ENCODE measurements around the gene CFAP74. TPM values are rescaled to one million over a fixed set of nuclear protein-coding genes. Genes with fewer than 3 reads are reported as not detected.
"Not testable (repeated sequence)": the region's sequence is repeated elsewhere in the genome, so short reads cannot be mapped to it uniquely, and the experiment has no call there.

CFAP74 gene
- total RNA-seq, 1 donor from 2014 or later = under 0.01 TPM

- not testable (repeated sequence) for H3K9ac ChIP-seq (ENCODE audit: low read depth in 1 of 3, low read length in 3 of 3); H3K27me3 ChIP-seq (ENCODE audit: control insufficient read depth in 3 of 3, insufficient read depth in 3 of 3, low read length in 3 of 3); H3K27ac ChIP-seq (ENCODE audit: low read depth, low read length); H3K9me3 ChIP-seq (ENCODE audit: control insufficient read depth in 3 of 3, low read length in 3 of 3); H3K4me3 ChIP-seq (ENCODE audit: low read length in 3 of 3); H3K36me3 ChIP-seq (ENCODE audit: control insufficient read depth in 3 of 3, insufficient read depth in 3 of 3, low read length in 3 of 3)
- peaks cover 30 to 39% (median 30%) of the 10 kb centered on the region in 3 donors for H3K4me1 ChIP-seq (ENCODE audit: control insufficient read depth in 3 of 3, insufficient read depth in 3 of 3, low read length in 3 of 3)
Observed at GRCh38 chr1:1883890-1884289, 119.7 kb downstream of the CFAP74 start.

DNA sequence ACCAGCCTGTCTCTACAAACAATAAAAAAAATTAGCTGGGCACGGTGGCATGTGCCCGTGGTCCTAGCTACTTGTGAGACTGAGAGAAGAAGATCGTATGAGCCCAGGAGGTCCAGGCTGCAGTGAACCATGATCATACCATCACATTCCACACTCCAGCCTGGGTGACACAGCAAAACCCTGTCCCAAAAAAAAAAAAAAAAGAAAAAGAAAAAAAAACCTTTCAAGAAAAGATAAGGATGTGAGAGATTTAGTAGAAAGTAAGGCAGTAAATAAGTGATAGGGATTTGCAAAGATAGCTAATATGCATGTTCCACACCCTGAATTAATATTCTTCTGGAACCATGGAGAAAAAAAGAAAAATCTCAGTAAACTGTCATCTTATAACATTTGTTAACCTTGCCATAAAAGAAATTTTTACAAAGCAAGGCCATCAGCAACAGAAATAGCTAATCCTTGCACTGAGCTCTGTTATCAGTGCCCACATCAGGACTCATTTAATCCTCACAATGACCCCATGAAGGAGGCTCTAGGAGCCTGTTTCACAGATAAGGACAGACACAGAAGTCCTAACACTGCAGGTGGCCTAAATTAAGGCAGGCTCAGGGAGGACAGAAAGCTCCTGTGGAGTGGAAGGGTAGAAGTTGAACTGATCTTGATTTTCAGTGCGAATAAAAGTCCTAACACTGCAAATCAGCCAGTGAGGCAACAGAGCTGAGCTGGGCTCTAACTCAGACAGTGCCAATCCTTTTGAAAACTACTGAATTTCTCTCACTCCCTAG is 120.3 kb downstream of the CFAP74 start:
- H3K9ac ChIP-seq (ENCODE audit: low read depth in 1 of 3, low read length in 3 of 3) = peak overlapping the region in 1 of 3 donors; percentile 62
- H3K9me3 ChIP-seq (ENCODE audit: control insufficient read depth in 3 of 3, low read length in 3 of 3) = no peaks in the 10 kb centered on the region
- peaks cover 30 to 40% (median 32%) of the 10 kb centered on the region in 3 donors for H3K4me1 ChIP-seq (ENCODE audit: control insufficient read depth in 3 of 3, insufficient read depth in 3 of 3, low read length in 3 of 3)
- H3K4me3 ChIP-seq (ENCODE audit: low read length in 3 of 3) = no peak overlapping the region
- H3K27ac ChIP-seq (ENCODE audit: low read depth, low read length) = no peak overlapping the region
- no peaks in the 10 kb centered on the region for H3K27me3 ChIP-seq (ENCODE audit: control insufficient read depth in 3 of 3, insufficient read depth in 3 of 3, low read length in 3 of 3)
- no peaks in the 10 kb centered on the region for H3K36me3 ChIP-seq (ENCODE audit: control insufficient read depth in 3 of 3, insufficient read depth in 3 of 3, low read length in 3 of 3)

- H3K27me3 ChIP-seq (ENCODE audit: control insufficient read depth in 3 of 3, insufficient read depth in 3 of 3, low read length in 3 of 3) = no peaks in the 10 kb centered on the region
- no peaks in the 10 kb centered on the region for H3K9me3 ChIP-seq (ENCODE audit: control insufficient read depth in 3 of 3, low read length in 3 of 3)
- peak overlapping the region in 1 of 3 donors; percentile 45 for H3K9ac ChIP-seq (ENCODE audit: low read depth in 1 of 3, low read length in 3 of 3)
- H3K36me3 ChIP-seq (ENCODE audit: control insufficient read depth in 3 of 3, insufficient read depth in 3 of 3, low read length in 3 of 3) = no peaks in the 10 kb centered on the region
- no peak overlapping the region for H3K4me3 ChIP-seq (ENCODE audit: low read length in 3 of 3)
- peaks cover 27 to 36% (median 33%) of the 10 kb centered on the region in 3 donors for H3K4me1 ChIP-seq (ENCODE audit: control insufficient read depth in 3 of 3, insufficient read depth in 3 of 3, low read length in 3 of 3)
- H3K27ac ChIP-seq (ENCODE audit: low read depth, low read length) = no peak overlapping the region
Observed at GRCh38 chr1:1881727-1882126, 121.9 kb downstream of the CFAP74 start.

- H3K4me1 ChIP-seq (ENCODE audit: control insufficient read depth in 3 of 3, insufficient read depth in 3 of 3, low read length in 3 of 3) = peaks cover 35 to 42% (median 37%) of the 10 kb centered on the region in 3 donors
- peaks cover 3 to 8% (median 3%) of the 10 kb centered on the region in 3 donors for H3K36me3 ChIP-seq (ENCODE audit: control insufficient read depth in 3 of 3, insufficient read depth in 3 of 3, low read length in 3 of 3)
- H3K4me3 ChIP-seq (ENCODE audit: low read length in 3 of 3) = no peak overlapping the region
- H3K27ac ChIP-seq (ENCODE audit: low read depth, low read length) = no peak overlapping the region
- no peaks in the 10 kb centered on the region for H3K9me3 ChIP-seq (ENCODE audit: control insufficient read depth in 3 of 3, low read length in 3 of 3)
- peak overlapping the region in 1 of 3 donors; percentile 30 for H3K9ac ChIP-seq (ENCODE audit: low read depth in 1 of 3, low read length in 3 of 3)
- H3K27me3 ChIP-seq (ENCODE audit: control insufficient read depth in 3 of 3, insufficient read depth in 3 of 3, low read length in 3 of 3) = no peaks in the 10 kb centered on the region
Observed at GRCh38 chr1:1880617-1881312, 122.8 kb downstream of the CFAP74 start.

- peaks cover 35 to 42% (median 37%) of the 10 kb centered on the region in 3 donors for H3K4me1 ChIP-seq (ENCODE audit: control insufficient read depth in 3 of 3, insufficient read depth in 3 of 3, low read length in 3 of 3)
- no peaks in the 10 kb centered on the region for H3K9me3 ChIP-seq (ENCODE audit: control insufficient read depth in 3 of 3, low read length in 3 of 3)
- H3K9ac ChIP-seq (ENCODE audit: low read depth in 1 of 3, low read length in 3 of 3) = no peak overlapping the region
- no peak overlapping the region for H3K4me3 ChIP-seq (ENCODE audit: low read length in 3 of 3)
- peaks cover 3 to 10% (median 3%) of the 10 kb centered on the region in 3 donors for H3K36me3 ChIP-seq (ENCODE audit: control insufficient read depth in 3 of 3, insufficient read depth in 3 of 3, low read length in 3 of 3)
- no peak overlapping the region for H3K27ac ChIP-seq (ENCODE audit: low read depth, low read length)
- no peaks in the 10 kb centered on the region for H3K27me3 ChIP-seq (ENCODE audit: control insufficient read depth in 3 of 3, insufficient read depth in 3 of 3, low read length in 3 of 3)
Observed at GRCh38 chr1:1879942-1880341, 123.6 kb downstream of the CFAP74 start.

- no peak overlapping the region for H3K27ac ChIP-seq (ENCODE audit: low read depth, low read length)
- H3K4me1 ChIP-seq (ENCODE audit: control insufficient read depth in 3 of 3, insufficient read depth in 3 of 3, low read length in 3 of 3) = peaks cover 42 to 53% (median 47%) of the 10 kb centered on the region in 3 donors
- peaks cover 3 to 14% (median 7%) of the 10 kb centered on the region in 3 donors for H3K36me3 ChIP-seq (ENCODE audit: control insufficient read depth in 3 of 3, insufficient read depth in 3 of 3, low read length in 3 of 3)
- H3K9me3 ChIP-seq (ENCODE audit: control insufficient read depth in 3 of 3, low read length in 3 of 3) = no peaks in the 10 kb centered on the region
- no peaks in the 10 kb centered on the region for H3K27me3 ChIP-seq (ENCODE audit: control insufficient read depth in 3 of 3, insufficient read depth in 3 of 3, low read length in 3 of 3)
- no peak overlapping the region for H3K4me3 ChIP-seq (ENCODE audit: low read length in 3 of 3)
- H3K9ac ChIP-seq (ENCODE audit: low read depth in 1 of 3, low read length in 3 of 3) = peak overlapping the region in 1 of 3 donors; percentile 54
Observed at GRCh38 chr1:1877865-1878436, 125.6 kb downstream of the CFAP74 start.

- Histone ChIP-seq H3K4me1 (ENCODE audit: control insufficient read depth in 3 of 3, insufficient read depth in 3 of 3, low read length in 3 of 3) (peaks cover 43 to 59% (median 48%) of the 10 kb centered on the region in 3 donors), H3K27me3 (ENCODE audit: control insufficient read depth in 3 of 3, insufficient read depth in 3 of 3, low read length in 3 of 3) (no peaks in the 10 kb centered on the region), H3K27ac (ENCODE audit: low read depth, low read length) (no peak overlapping the region), H3K36me3 (ENCODE audit: control insufficient read depth in 3 of 3, insufficient read depth in 3 of 3, low read length in 3 of 3) (peaks cover 3 to 14% (median 7%) of the 10 kb centered on the region in 3 donors), H3K9me3 (ENCODE audit: control insufficient read depth in 3 of 3, low read length in 3 of 3) (no peaks in the 10 kb centered on the region), H3K4me3 (ENCODE audit: low read length in 3 of 3) (no peak overlapping the region), H3K9ac (ENCODE audit: low read depth in 1 of 3, low read length in 3 of 3) (no peak overlapping the region)
Observed at GRCh38 chr1:1876335-1876930, 127.2 kb downstream of the CFAP74 start.

GRCh38 chr1:1875932-1876331 is 127.7 kb downstream of the CFAP74 start:
- Histone ChIP-seq H3K4me1 (ENCODE audit: control insufficient read depth in 3 of 3, insufficient read depth in 3 of 3, low read length in 3 of 3) (peaks cover 45 to 59% (median 48%) of the 10 kb centered on the region in 3 donors), H3K9me3 (ENCODE audit: control insufficient read depth in 3 of 3, low read length in 3 of 3) (no peaks in the 10 kb centered on the region), H3K27ac (ENCODE audit: low read depth, low read length) (no peak overlapping the region), H3K9ac (ENCODE audit: low read depth in 1 of 3, low read length in 3 of 3) (no peak overlapping the region), H3K4me3 (ENCODE audit: low read length in 3 of 3) (no peak overlapping the region), H3K36me3 (ENCODE audit: control insufficient read depth in 3 of 3, insufficient read depth in 3 of 3, low read length in 3 of 3) (peaks cover 3 to 14% (median 7%) of the 10 kb centered on the region in 3 donors), H3K27me3 (ENCODE audit: control insufficient read depth in 3 of 3, insufficient read depth in 3 of 3, low read length in 3 of 3) (no peaks in the 10 kb centered on the region)

GRCh38 chr1:1874901-1875300 is 128.7 kb downstream of the CFAP74 start:
- no peaks in the 10 kb centered on the region for H3K9me3 ChIP-seq (ENCODE audit: control insufficient read depth in 3 of 3, low read length in 3 of 3)
- H3K9ac ChIP-seq (ENCODE audit: low read depth in 1 of 3, low read length in 3 of 3) = no peak overlapping the region
- H3K4me1 ChIP-seq (ENCODE audit: control insufficient read depth in 3 of 3, insufficient read depth in 3 of 3, low read length in 3 of 3) = peaks cover 44 to 56% (median 45%) of the 10 kb centered on the region in 3 donors
- peaks cover 3 to 14% (median 7%) of the 10 kb centered on the region in 3 donors for H3K36me3 ChIP-seq (ENCODE audit: control insufficient read depth in 3 of 3, insufficient read depth in 3 of 3, low read length in 3 of 3)
- no peak overlapping the region for H3K27ac ChIP-seq (ENCODE audit: low read depth, low read length)
- H3K4me3 ChIP-seq (ENCODE audit: low read length in 3 of 3) = no peak overlapping the region
- H3K27me3 ChIP-seq (ENCODE audit: control insufficient read depth in 3 of 3, insufficient read depth in 3 of 3, low read length in 3 of 3) = no peaks in the 10 kb centered on the region
